DND-41 (cell line): ENCODE data around the gene MINDY4.

Source experiments
- ATAC-seq: fragments of 200-7000 bp; cut with Tn5 transposase; 3 replicates; pipeline ENCODE4 v1.9.1; 2021; ENCODE audit warnings: low read depth; ENCODE audit not compliant: insufficient read depth
- DNase-seq: peaks from one replicate; pipeline ENCODE4 v3.0.0-alpha.2; 2020
- H2AFZ ChIP-seq: 2 replicates; pipeline ENCODE4 v1.6.0; 2012; ENCODE audit warnings: low read depth, low read length
- H3K27ac ChIP-seq: 2 replicates; pipeline ENCODE4 v1.5.1; 2012; ENCODE audit warnings: low read length, inconsistent platforms
- H3K27me3 ChIP-seq: fragments of 200-600 bp; sonication (generic); 2 replicates; pipeline ENCODE4 v1.6.0; 2012; ENCODE audit warnings: low read length, mild to moderate bottlenecking, inconsistent platforms; ENCODE audit not compliant: insufficient read depth, poor library complexity
- H3K36me3 ChIP-seq: 2 replicates; pipeline ENCODE4 v1.5.1; 2012; ENCODE audit warnings: low read length, inconsistent platforms; ENCODE audit not compliant: insufficient read depth
- H3K4me1 ChIP-seq: 2 replicates; pipeline ENCODE4 v1.5.1; 2012; ENCODE audit warnings: mild to moderate bottlenecking, low read length; ENCODE audit not compliant: insufficient read depth
- H3K4me2 ChIP-seq: 2 replicates; pipeline ENCODE4 v1.6.0; 2012; ENCODE audit warnings: mild to moderate bottlenecking, moderate library complexity, low read length, inconsistent platforms; ENCODE audit not compliant: insufficient read depth
- H3K4me3 ChIP-seq, 2 experiments: fragments of 200-600 bp in 1 of 2; shearing (Covaris generic) in 1 of 2; 2 replicates each; pipeline ENCODE4 v1.5.1; 2012 to 2016; ENCODE audit warnings: inconsistent platforms in 2 of 2, low read length in 2 of 2, mild to moderate bottlenecking in 2 of 2, low read depth in 1 of 2, moderate library complexity in 1 of 2
- H3K79me2 ChIP-seq: 2 replicates; pipeline ENCODE4 v1.6.0; 2012; ENCODE audit warnings: low read length, inconsistent platforms; ENCODE audit not compliant: insufficient read depth
- H3K9ac ChIP-seq: 2 replicates; pipeline ENCODE4 v1.6.0; 2012; ENCODE audit warnings: low read depth, mild to moderate bottlenecking, inconsistent platforms, low read length, moderate library complexity
- H3K9me3 ChIP-seq: 2 replicates; pipeline ENCODE4 v1.5.1; 2012; ENCODE audit warnings: low read length, moderate library complexity, mild to moderate bottlenecking, inconsistent platforms; ENCODE audit not compliant: insufficient read depth, severe bottlenecking
- H4K20me1 ChIP-seq: 2 replicates; pipeline ENCODE4 v1.6.0; 2012; ENCODE audit warnings: low read length; ENCODE audit not compliant: insufficient read depth
- EZH2 ChIP-seq: IDR thresholded peaks from 3 replicates; pipeline ENCODE4 v1.6.1; 2012; ENCODE audit warnings: borderline replicate concordance, low read depth, mild to moderate bottlenecking, moderate library complexity, low read length, inconsistent platforms; ENCODE audit not compliant: severe bottlenecking
- TF ChIP-seq, protein P1 (sequence below): IDR thresholded peaks from 2 replicates; pipeline ENCODE4 v1.5.1; 2012; ENCODE audit warnings: borderline replicate concordance, low read length, moderate library complexity, mild to moderate bottlenecking; ENCODE audit not compliant: poor library complexity, severe bottlenecking; ENCODE audit errors: extremely low read depth

Gene MINDY4

DNA sequence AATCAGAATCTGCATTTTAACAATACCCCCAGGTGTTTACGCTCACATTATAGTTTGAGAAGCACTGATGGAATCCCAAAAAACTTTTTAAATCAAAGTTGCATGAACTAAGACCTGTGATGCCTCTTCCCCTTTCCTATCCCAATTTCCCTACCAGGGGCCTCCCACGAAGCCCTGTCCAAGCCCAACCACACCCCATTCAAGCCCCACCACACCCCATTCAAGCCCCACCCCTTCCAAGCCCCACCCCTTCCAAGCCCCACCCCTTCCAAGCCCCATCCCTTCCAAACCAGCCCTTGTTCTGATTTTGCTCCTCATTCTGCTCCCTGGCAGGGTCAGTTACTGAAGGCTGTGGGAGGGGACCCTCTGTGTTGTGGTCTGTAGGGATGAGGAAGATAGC, 130.6 kb downstream of the MINDY4 start:
- H3K4me3 ChIP-seq = no peak overlapping the region
- no peaks in the 10 kb centered on the region for H3K4me1 ChIP-seq
- no peaks in the 10 kb centered on the region for H3K79me2 ChIP-seq
- no peaks in the 10 kb centered on the region for H3K27me3 ChIP-seq
- no peaks in the 10 kb centered on the region for H3K36me3 ChIP-seq
- no peaks in the 10 kb centered on the region for H4K20me1 ChIP-seq
- no peak overlapping the region for H2AFZ ChIP-seq
- DNase-seq (no peak), ATAC-seq (no peak)
- no peak overlapping the region for H3K27ac ChIP-seq
- TF ChIP-seq, protein P1, sequence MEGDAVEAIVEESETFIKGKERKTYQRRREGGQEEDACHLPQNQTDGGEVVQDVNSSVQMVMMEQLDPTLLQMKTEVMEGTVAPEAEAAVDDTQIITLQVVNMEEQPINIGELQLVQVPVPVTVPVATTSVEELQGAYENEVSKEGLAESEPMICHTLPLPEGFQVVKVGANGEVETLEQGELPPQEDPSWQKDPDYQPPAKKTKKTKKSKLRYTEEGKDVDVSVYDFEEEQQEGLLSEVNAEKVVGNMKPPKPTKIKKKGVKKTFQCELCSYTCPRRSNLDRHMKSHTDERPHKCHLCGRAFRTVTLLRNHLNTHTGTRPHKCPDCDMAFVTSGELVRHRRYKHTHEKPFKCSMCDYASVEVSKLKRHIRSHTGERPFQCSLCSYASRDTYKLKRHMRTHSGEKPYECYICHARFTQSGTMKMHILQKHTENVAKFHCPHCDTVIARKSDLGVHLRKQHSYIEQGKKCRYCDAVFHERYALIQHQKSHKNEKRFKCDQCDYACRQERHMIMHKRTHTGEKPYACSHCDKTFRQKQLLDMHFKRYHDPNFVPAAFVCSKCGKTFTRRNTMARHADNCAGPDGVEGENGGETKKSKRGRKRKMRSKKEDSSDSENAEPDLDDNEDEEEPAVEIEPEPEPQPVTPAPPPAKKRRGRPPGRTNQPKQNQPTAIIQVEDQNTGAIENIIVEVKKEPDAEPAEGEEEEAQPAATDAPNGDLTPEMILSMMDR = no peak
- TF ChIP-seq EZH2 = no peak
- no peak overlapping the region for H3K4me2 ChIP-seq
- no peak overlapping the region for H3K9ac ChIP-seq
- H3K9me3 ChIP-seq = no peaks in the 10 kb centered on the region

DNA sequence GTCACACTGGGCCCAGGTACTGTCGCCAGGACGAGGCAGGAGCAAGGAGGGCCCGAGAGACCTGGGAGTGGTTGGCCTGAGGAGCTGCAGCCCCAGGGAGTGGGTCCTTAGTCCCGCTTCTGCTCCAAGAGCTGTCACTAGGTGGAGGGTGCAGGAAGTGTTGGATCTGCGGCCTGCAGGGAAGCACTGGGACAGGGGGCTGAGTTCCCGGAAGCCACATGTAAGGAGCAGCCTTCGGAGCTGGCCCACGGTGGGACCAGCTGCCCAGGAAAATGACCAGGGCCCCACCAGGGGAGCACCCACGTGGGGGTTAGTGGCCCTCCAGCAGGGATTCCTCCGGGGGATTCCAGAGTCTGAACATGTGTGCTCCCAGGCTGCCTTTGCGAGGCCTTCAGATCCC, 131.2 kb downstream of the MINDY4 start:
- Histone ChIP-seq H3K36me3 (no peaks in the 10 kb centered on the region), H3K4me2 (no peak overlapping the region), H2AFZ (no peak overlapping the region), H3K27ac (no peak overlapping the region), H3K27me3 (no peaks in the 10 kb centered on the region), H3K4me1 (no peaks in the 10 kb centered on the region), H3K4me3 (no peak overlapping the region), H4K20me1 (no peaks in the 10 kb centered on the region), H3K9me3 (no peaks in the 10 kb centered on the region), H3K79me2 (no peaks in the 10 kb centered on the region), H3K9ac (no peak overlapping the region)
- TF ChIP-seq, protein P1 = no peak
- TF ChIP-seq EZH2 = no peak
- ATAC-seq (no peak), DNase-seq (no peak)

DNA sequence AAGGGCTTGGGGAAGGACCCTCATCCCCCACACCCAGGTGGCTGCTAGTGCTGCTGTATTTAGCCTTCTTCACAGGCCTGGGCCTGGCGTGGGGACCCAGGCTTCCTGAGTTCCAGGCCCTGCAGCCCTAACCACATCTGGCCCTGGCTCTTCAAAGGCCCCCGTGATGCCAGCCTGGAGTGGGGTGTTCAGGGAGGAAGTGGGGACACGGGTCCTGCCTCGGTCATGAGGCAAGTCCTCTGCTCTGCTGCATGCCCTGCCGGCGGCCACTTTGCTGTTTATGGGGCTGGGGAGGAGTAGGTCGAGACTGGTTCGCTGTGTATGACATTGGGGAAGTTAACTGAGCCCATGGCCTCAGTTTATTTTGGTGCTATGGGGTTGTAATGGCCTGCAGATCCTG, 131.9 kb downstream of the MINDY4 start:
- TF ChIP-seq, protein P1 = no peak
- TF ChIP-seq EZH2 = no peak
- peaks cover 5% of the 10 kb centered on the region; the same call in 1 of the 2 replicates for H4K20me1 ChIP-seq
- DNase-seq (no peak), ATAC-seq (no peak; the same call in 2 of the 3 replicates)
- no peaks in the 10 kb centered on the region for H3K79me2 ChIP-seq
- no peak overlapping the region for H3K4me3 ChIP-seq
- H3K4me1 ChIP-seq = no peaks in the 10 kb centered on the region
- H3K9me3 ChIP-seq = no peaks in the 10 kb centered on the region
- no peaks in the 10 kb centered on the region for H3K27me3 ChIP-seq
- H3K9ac ChIP-seq = no peak overlapping the region
- H2AFZ ChIP-seq = no peak overlapping the region
- H3K4me2 ChIP-seq = no peak overlapping the region
- no peaks in the 10 kb centered on the region for H3K36me3 ChIP-seq
- H3K27ac ChIP-seq = no peak overlapping the region

DNA sequence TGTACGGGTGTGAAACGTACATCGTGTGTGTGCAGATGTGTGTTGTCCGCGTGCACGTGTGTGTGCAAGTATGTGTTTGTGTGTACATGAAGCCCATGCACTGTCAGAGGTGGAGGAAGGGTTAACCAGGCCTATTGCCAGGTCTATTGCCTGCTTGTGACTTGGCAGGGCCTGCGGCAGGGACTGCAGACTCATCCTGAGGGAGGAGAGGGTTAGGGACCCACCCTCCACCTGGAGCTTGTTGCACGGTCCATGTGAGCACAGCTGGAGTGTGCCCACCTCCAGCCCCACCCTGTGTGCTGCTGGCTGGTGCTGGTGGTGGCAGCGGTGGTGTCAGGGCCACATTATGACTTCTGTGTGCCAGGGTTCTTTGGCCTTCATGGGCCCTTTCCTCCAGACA, 133.3 kb downstream of the MINDY4 start:
- Histone ChIP-seq H3K4me3 (no peak overlapping the region), H3K79me2 (no peaks in the 10 kb centered on the region), H3K9ac (no peak overlapping the region), H3K36me3 (no peaks in the 10 kb centered on the region), H3K27ac (no peak overlapping the region), H3K4me2 (no peak overlapping the region), H4K20me1 (peaks cover 5% of the 10 kb centered on the region; the same call in 1 of the 2 replicates), H3K27me3 (no peaks in the 10 kb centered on the region), H2AFZ (no peak overlapping the region), H3K9me3 (no peaks in the 10 kb centered on the region), H3K4me1 (no peaks in the 10 kb centered on the region)
- ATAC-seq = no peak
- TF ChIP-seq, protein P1 = no peak
- TF ChIP-seq EZH2 = no peak
- DNase-seq = no peak
